Left kidney (tissue), 2 donors: ENCODE measurements around the gene HMCN2. TPM values are rescaled to one million over a fixed set of nuclear protein-coding genes. Genes with fewer than 3 reads are reported as not detected.

Source experiments
- DNase-seq: peaks from one replicate; pipeline ENCODE4 v3.0.0-alpha.2; 2013
- polyA plus RNA-seq: library from polyadenylated mRNA; unstranded; fragments of 120-200 nt; gene quantifications from one replicate; pipeline ENCODE4 v1.2.1, GENCODE V29; 2013; ENCODE audit not compliant: insufficient read length

HMCN2 gene
- polyA plus RNA-seq, 1 donor, result 0.98 TPM

GRCh38 chr9:130366072-130366471 lies 100.5 kb downstream of the HMCN2 start:
- DNase-seq, result no peak

- no peak for DNase-seq
Measured at GRCh38 chr9:130366888-130367550, 101.5 kb downstream of the HMCN2 start.

- DNase-seq, result no peak
Measured at GRCh38 chr9:130368631-130369103, 103.1 kb downstream of the HMCN2 start.

- no peak for DNase-seq
Measured at GRCh38 chr9:130370226-130370625, 104.7 kb downstream of the HMCN2 start.

DNA sequence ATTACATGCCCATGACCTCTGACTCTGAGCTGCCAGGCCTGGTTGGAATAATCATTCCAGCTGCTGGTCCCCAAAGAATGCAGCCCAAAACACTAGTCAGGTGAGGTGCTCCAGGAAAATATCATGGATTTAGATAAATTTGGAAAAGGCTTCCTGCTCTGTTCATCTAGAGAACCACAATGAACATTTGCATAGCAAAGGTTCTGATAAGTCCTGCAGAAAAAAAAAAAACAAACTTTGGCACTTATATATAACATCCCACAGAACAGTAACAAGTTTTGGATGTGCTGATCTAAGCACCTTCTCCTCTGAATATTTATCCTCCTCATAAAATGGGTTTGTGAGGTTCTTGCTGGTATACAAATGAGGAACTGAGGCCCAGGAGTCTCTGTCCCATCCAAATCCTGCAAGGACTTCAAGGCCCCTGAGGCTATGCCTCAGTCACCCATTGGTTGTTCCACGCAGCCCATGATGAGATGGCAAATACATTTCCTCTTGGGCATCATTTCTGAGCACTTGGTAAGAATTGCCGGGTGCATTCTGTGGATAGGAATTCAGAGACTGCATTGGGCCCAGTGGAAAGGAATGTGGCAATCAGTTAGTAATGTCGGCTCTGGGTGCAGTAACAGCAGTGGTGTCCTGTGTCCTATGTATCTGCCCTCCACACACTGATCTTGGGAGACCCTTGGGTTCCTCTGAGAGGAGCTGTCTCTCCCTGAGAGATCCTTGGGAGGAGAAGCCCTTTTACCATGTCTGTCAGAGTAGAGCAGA lies 105.8 kb downstream of the HMCN2 start:
- DNase-seq, result no peak

GRCh38 chr9:130372057-130372456 lies 106.5 kb downstream of the HMCN2 start:
- no peak for DNase-seq

DNA sequence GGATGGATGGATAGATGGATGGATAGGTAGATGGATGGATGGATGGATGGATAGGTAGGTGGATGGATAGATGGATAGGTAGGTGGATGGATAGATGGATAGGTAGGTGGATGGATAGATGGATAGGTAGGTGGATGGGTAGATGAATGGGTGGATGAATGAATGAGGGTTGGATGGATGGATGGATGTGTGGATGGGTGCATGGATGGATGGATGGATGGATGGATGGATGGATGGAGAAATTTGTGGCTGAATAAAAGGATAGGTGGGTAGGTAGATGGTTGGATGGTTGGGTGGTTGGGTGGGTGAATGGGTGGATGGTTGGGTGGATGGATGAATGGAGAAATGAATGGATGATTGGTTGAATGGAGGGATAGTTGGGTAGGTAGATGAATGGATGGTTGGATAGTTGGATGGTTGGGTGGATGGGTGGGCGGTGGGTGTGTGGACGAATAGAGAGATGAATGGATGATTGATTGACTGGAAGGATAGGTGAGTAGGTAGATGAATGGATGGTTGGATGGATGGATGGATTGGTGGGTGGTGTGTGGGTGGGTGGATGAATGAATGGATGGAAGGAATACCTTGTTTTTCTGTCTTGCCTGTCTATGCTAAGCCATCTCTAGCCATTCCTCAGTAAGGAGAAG lies 108.2 kb downstream of the HMCN2 start:
- DNase-seq, result no peak

DNA sequence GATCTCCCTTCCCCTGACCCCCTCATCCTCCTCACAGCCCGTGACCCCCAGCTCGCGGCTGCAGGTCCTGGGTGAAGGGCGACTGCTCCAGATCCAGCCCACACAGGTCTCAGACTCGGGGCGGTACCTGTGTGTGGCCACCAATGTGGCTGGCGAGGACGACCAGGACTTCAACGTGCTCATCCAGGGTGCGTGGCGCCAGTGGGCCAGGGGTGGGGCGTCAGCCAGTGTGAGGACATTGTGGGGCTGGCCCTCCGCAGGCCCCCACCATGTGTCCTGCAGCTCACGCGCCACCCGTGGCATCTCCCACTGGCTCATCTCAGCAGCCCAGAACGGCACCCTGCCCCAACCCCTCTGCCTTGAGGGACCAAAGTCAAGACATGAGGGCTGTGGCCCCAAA lies 112.1 kb downstream of the HMCN2 start:
- no peak for DNase-seq

DNA sequence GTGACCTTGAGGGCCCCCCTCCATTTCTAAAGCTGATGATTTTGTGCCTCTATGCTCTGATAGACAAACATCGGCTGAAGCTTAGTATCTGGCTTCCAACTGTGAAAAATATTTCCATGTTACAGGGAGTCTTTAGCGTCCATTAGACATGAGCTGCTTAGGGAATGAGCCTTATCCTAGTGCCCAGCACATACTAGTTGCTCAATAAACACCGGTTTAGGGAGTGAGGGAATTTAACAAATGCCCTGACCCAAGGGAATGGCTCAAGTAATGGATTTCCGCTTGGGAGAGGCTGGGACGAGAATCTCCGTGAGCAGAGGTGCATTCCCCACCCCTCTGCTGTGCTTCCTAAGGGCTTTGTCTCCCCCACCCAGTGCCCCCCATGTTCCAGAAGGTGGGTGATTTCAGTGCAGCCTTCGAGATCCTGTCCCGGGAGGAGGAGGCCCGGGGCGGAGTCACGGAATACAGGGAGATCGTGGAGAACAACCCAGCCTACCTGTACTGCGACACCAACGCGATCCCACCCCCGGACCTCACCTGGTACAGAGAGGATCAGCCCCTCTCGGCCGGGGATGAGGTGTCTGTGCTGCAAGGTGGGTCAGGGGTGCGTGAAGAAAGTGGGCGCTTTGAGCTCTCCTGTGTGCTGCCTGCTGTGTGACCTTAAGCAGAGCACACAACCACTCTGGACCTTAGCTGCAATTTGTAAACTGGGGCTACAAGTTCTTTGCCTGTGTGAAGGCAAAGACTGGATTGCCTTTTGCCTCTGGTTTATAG lies 113.5 kb downstream of the HMCN2 start:
- DNase-seq, result no peak

- no peak for DNase-seq
Measured at GRCh38 chr9:130379649-130379970, 114.0 kb downstream of the HMCN2 start.

DNA sequence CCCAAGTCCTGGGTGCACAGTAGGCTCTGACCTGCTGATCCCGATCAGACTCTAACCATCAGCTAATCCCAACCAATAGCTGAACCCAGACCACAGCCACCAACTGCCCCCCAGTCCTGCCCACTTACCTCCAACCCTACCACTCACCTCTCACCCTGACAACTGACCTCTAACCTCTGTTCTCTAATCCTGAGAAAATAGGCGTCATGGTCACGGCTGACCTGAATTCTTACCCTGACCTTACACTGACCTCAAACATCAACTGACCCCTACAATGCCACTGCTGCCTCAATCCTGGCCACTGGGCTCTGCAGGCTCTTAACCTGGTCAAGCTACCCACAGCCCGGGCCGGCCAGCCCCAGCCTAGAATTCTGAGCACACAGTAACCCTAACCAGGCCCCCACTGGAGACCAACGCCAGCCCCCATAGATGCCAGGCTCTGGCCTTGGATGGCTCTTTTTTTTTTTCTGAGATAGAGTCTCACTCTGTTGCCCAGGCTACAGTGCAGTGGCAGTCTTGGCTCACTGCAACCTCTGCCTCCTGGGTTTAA lies 115.4 kb downstream of the HMCN2 start:
- DNase-seq, result no peak

DNA sequence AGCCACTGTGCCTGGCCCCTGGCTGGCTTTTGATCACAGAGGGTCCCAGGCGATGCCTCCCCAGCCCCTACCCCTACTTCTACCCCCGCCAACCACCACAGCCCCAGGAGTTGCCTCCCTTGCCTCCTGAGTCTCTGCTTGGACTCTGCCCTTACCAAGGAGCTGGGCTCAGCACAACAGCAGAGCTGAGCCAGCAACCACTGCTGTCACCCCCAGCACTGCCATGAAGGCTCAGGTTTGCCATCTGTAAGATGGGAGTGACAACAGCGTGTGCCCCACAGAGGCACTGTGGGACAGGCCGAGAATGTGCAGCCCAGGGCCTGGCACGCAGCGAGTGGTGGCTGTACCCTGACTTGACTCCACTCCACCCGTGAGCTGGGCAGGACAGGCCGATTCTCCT lies 116.1 kb downstream of the HMCN2 start:
- no peak for DNase-seq

DNA sequence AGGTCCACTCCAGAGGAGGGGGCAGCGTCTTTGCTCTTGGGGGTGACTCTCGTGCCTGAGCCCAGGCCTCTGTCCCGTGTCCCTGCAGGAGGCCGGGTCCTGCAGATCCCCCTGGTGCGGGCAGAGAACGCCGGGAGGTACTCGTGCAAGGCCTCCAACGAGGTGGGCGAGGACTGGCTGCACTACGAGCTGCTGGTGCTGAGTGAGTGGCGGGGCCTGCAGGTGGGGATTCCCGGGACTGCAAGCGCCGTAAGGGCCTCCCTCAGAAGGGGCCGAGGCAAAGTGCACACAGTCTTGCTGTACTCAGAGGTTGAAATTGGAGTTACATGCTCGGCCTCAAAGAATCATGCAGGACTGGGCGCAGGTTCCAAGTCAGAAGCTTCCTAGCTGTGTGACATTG lies 116.5 kb downstream of the HMCN2 start:
- no peak for DNase-seq

- no peak for DNase-seq
Measured at GRCh38 chr9:130382636-130383349, 117.2 kb downstream of the HMCN2 start.

DNA sequence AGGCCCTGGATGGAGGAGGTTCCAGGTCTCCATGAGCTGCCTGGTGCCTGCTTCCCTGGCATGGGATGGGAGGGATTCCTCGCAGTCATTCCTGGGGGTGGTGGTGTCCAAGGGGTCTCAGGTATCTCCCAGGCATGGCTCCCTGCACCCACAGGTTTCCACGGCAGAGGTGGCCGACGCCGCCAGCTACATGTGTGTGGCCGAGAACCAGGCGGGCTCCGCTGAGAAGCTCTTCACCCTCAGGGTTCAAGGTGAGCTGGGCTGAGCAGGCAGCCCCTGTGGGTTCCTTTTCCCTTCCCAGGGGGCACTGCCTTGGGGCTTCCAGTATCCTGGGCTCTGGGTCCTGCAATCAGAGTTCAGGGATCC lies 117.8 kb downstream of the HMCN2 start:
- no peak for DNase-seq

DNA sequence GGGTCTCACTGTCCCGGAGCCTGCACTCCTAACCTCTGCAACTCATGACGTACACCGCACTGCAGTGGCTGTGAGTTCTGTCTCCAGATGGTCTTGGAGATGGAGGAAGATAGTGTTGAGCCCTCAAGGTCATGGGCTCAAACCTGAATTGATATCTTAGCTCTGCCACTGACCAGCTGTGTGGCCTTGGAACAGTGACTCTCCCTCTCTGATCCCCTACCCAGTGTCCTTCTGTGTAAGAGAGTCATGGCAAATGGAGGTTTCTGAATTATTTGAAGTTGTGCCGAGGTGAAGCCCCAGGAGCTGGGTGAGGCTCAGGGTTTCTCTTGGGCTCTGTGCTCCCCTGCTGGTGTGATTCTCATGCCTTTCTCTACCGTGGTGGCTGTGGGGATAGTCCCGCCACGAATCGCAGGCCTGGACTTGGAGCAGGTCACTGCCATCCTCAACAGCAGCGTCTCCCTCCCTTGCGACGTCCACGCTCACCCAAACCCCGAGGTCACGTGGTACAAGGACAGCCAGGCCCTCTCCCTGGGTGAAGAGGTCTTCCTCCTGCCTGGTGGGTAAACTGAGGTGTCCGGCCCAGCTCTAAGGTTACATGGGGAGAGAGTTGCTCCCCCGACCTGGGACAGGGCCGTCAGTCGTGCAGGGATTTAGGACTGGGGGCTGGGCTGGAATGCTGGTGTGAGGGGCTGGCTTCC lies 118.6 kb downstream of the HMCN2 start:
- no peak for DNase-seq

- no peak for DNase-seq
Measured at GRCh38 chr9:130385257-130385656, 119.7 kb downstream of the HMCN2 start.

GRCh38 chr9:130387398-130387797 lies 121.8 kb downstream of the HMCN2 start:
- DNase-seq, result no peak

DNA sequence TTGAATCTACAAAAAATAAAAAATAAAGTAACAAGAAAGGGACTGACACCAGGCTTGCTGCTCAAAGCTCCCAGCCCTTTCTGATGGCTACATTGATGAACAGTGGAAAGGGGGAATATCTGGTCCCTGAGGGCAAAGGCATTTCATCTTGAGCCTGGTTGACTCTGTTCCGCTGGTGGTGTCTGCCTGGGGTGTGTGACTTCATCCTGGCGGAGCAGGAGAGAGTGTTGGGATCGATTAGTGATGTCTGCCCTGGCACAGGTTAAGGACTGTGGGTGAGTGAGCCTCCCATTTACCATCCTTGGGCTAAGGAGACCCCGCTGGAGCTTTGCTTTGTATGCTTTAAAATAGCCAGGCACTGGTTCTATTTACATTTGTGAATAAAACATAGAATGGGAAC lies 122.3 kb downstream of the HMCN2 start:
- DNase-seq, result no peak

- DNase-seq, result no peak
Measured at GRCh38 chr9:130390390-130390789, 124.8 kb downstream of the HMCN2 start.

- no peak for DNase-seq
Measured at GRCh38 chr9:130390986-130391385, 125.4 kb downstream of the HMCN2 start.
